ENCODE results near the gene UNC5A.

UNC5A gene

DNA sequence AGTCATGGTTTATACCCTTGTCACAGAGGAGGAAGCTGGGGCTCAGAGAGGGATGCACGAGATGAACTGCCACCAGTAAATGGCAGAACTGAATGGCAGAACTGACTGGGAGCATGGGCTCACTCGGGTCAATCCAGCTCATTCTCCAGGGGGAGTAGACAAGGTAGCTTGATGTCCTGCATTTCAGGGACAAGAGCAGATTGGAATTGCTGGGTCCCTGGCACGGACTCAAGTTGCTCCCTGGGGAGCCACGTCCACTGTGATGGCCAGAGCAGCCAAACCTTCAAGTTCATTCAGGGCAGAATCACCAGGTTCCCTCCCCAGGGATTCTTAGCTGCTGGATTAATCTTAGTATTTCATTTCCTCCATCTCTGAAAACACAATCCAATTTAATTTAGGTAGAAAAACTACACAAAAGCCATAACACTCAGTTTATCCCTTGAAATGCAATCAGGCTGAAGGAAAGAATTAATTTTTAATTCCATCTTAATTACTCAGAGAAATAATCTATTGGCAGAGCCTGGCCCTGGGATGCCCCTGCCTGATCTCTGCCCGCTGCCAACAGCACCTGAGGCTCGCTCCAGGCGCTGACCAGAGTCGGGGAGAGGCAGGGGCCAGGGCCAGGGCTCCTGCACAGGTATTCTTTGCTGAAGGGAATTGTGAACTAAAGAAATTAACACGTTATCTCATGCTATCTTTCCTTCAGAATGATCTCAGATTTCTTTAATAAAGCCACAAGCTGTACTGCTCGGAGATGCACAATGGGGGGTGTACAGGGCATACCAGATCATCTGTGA, 42.0 kb upstream of the UNC5A start:
- H3K23ac ChIP-seq (ENCODE audit: low read length in 2 of 2), result no peak overlapping the region
- H2BK12ac ChIP-seq (ENCODE audit: low read length in 2 of 2), result no peak overlapping the region

DNA sequence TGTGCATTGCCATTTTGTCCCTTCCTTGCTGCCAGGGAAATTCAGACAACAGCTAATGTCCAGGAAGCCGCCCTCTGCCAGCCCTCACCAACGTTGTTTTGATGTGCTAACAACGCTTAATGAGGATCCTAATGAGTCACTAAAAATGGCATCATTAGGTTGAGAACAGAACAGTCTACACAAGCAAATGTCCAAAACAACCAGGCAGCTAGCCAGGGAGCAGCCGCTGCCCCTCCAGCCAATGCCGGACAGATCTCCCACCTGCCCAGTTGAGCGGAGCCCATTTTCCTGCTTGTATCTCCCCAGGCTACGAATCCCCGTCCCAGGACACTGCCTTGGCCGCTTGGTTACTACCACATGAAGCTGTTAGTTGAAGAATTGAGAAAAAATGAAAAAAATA, 40.4 kb upstream of the UNC5A start:
- Histone ChIP-seq H2AFZ (ENCODE audit: low read depth, low read length) (no peak overlapping the region), H2BK15ac (ENCODE audit: low read depth, poor library complexity, severe bottlenecking) (no peak overlapping the region), H2AK5ac (ENCODE audit: low read length, severe bottlenecking) (no peak overlapping the region), H3K4me1 (ENCODE audit: control insufficient read depth, insufficient read depth, low read depth, low read length) (peaks cover 1% of the 10 kb centered on the region), H2BK12ac (ENCODE audit: low read length in 2 of 2) (no peak overlapping the region), H3K14ac (ENCODE audit: low read length in 2 of 2) (no peak overlapping the region), H2BK5ac (ENCODE audit: low read depth, low read length, poor library complexity, severe bottlenecking) (no peak overlapping the region), H3K27ac (ENCODE audit: low read length, poor library complexity, severe bottlenecking) (no peak overlapping the region), H4K91ac (ENCODE audit: low read length) (no peak overlapping the region), H2BK120ac (ENCODE audit: low read depth, low read length) (no peak overlapping the region), H3K23ac (ENCODE audit: low read length in 2 of 2) (no peak overlapping the region), H3K4me3 (ENCODE audit: insufficient read depth in 1 of 2, low read depth in 1 of 2, low read length in 2 of 2) (no peak overlapping the region), H3K4me2 (ENCODE audit: low read length, poor library complexity, severe bottlenecking) (no peak overlapping the region), H3K4ac (ENCODE audit: low read depth in 1 of 2, low read length in 2 of 2) (no peak overlapping the region), H3K18ac (ENCODE audit: low read depth in 1 of 2, low read length in 2 of 2) (no peak overlapping the region), H3K9ac (ENCODE audit: low read length) (no peak overlapping the region), H3K9me3 (ENCODE audit: control insufficient read depth, low read length) (peaks cover 11% of the 10 kb centered on the region), H4K8ac (ENCODE audit: low read length) (no peak overlapping the region), H3K36me3 (ENCODE audit: control insufficient read depth in 1 of 2, insufficient read depth in 2 of 2, low read depth in 1 of 2, low read length in 2 of 2) (no peaks in the 10 kb centered on the region), H3K79me1 (replicated peaks; ENCODE audit: low read length, poor library complexity, severe bottlenecking) (no peaks in the 10 kb centered on the region), H3K27me3 (ENCODE audit: control insufficient read depth in 1 of 2, insufficient read depth in 1 of 2, low read length in 2 of 2) (peaks cover 33 to 77% of the 10 kb centered on the region in 2 experiments)
- 90% methylated on average over 9 of the region's 9 CpGs for WGBS
- no peak for DNase-seq

More for the DNA sequence above, 42.0 kb upstream of the UNC5A start:
- no peak overlapping the region for H3K27ac ChIP-seq (ENCODE audit: low read length, poor library complexity, severe bottlenecking)
- H2AK5ac ChIP-seq (ENCODE audit: low read length, severe bottlenecking), result no peak overlapping the region
- H4K8ac ChIP-seq (ENCODE audit: low read length), result no peak overlapping the region
- H3K4me2 ChIP-seq (ENCODE audit: low read length, poor library complexity, severe bottlenecking), result no peak overlapping the region
- H2BK15ac ChIP-seq (ENCODE audit: low read depth, poor library complexity, severe bottlenecking), result no peak overlapping the region
- H3K4me3 ChIP-seq (ENCODE audit: insufficient read depth in 1 of 2, low read depth in 1 of 2, low read length in 2 of 2), result no peak overlapping the region
- no peak overlapping the region for H3K18ac ChIP-seq (ENCODE audit: low read depth in 1 of 2, low read length in 2 of 2)
- H3K79me1 ChIP-seq (replicated peaks; ENCODE audit: low read length, poor library complexity, severe bottlenecking), result no peaks in the 10 kb centered on the region
- no peak overlapping the region for H3K9ac ChIP-seq (ENCODE audit: low read length)
- H2BK5ac ChIP-seq (ENCODE audit: low read depth, low read length, poor library complexity, severe bottlenecking), result no peak overlapping the region
- H3K9me3 ChIP-seq (ENCODE audit: control insufficient read depth, low read length), result peaks cover 13% of the 10 kb centered on the region
- DNase-seq, result no peak
- H3K4ac ChIP-seq (ENCODE audit: low read depth in 1 of 2, low read length in 2 of 2), result no peak overlapping the region
- H3K36me3 ChIP-seq (ENCODE audit: control insufficient read depth in 1 of 2, insufficient read depth in 2 of 2, low read depth in 1 of 2, low read length in 2 of 2), result no peaks in the 10 kb centered on the region
- 66% methylated on average over 10 of the region's 10 CpGs for WGBS
- H3K4me1 ChIP-seq (ENCODE audit: control insufficient read depth, insufficient read depth, low read depth, low read length), result peaks cover 1% of the 10 kb centered on the region
- H4K91ac ChIP-seq (ENCODE audit: low read length), result no peak overlapping the region
- H2BK120ac ChIP-seq (ENCODE audit: low read depth, low read length), result no peak overlapping the region
- peaks cover 37 to 63% of the 10 kb centered on the region in 2 experiments for H3K27me3 ChIP-seq (ENCODE audit: control insufficient read depth in 1 of 2, insufficient read depth in 1 of 2, low read length in 2 of 2)
- no peak overlapping the region for H2AFZ ChIP-seq (ENCODE audit: low read depth, low read length)
- no peak overlapping the region for H3K14ac ChIP-seq (ENCODE audit: low read length in 2 of 2)

DNA sequence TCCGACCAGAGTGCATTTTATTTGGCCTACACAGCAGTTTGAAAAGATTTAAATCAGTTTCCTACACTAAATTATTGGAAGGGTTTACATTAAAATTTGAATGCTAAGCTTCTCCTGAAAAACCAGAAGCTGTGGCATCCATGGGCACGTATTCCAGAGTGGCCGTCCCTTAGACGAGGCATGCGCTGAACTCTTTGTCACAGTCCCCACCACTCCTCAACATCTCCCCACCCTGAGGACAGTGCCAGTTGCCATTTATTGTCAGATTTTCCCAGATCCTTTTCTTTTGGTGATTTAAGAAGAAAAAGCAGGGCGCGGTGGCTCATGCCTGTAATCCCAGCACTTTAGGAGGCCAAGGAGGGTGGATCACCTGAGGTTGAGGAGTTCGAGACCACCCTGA, 39.9 kb upstream of the UNC5A start:
- Histone ChIP-seq H3K14ac (ENCODE audit: low read length in 2 of 2) (no peak overlapping the region), H4K8ac (ENCODE audit: low read length) (no peak overlapping the region), H2BK120ac (ENCODE audit: low read depth, low read length) (no peak overlapping the region), H2AFZ (ENCODE audit: low read depth, low read length) (no peak overlapping the region), H3K27ac (ENCODE audit: low read length, poor library complexity, severe bottlenecking) (no peak overlapping the region), H3K4me2 (ENCODE audit: low read length, poor library complexity, severe bottlenecking) (no peak overlapping the region), H3K4me1 (ENCODE audit: control insufficient read depth, insufficient read depth, low read depth, low read length) (peaks cover 1% of the 10 kb centered on the region), H3K79me1 (replicated peaks; ENCODE audit: low read length, poor library complexity, severe bottlenecking) (no peaks in the 10 kb centered on the region), H3K9me3 (ENCODE audit: control insufficient read depth, low read length) (peaks cover 7% of the 10 kb centered on the region), H2BK15ac (ENCODE audit: low read depth, poor library complexity, severe bottlenecking) (no peak overlapping the region), H3K23ac (ENCODE audit: low read length in 2 of 2) (no peak overlapping the region), H3K4ac (ENCODE audit: low read depth in 1 of 2, low read length in 2 of 2) (no peak overlapping the region), H2AK5ac (ENCODE audit: low read length, severe bottlenecking) (no peak overlapping the region), H2BK12ac (ENCODE audit: low read length in 2 of 2) (no peak overlapping the region), H3K9ac (ENCODE audit: low read length) (no peak overlapping the region), H3K27me3 (ENCODE audit: control insufficient read depth in 1 of 2, insufficient read depth in 1 of 2, low read length in 2 of 2) (peaks cover 33 to 82% of the 10 kb centered on the region in 2 experiments), H4K91ac (ENCODE audit: low read length) (no peak overlapping the region), H2BK5ac (ENCODE audit: low read depth, low read length, poor library complexity, severe bottlenecking) (no peak overlapping the region), H3K36me3 (ENCODE audit: control insufficient read depth in 1 of 2, insufficient read depth in 2 of 2, low read depth in 1 of 2, low read length in 2 of 2) (no peaks in the 10 kb centered on the region), H3K18ac (ENCODE audit: low read depth in 1 of 2, low read length in 2 of 2) (no peak overlapping the region), H3K4me3 (ENCODE audit: insufficient read depth in 1 of 2, low read depth in 1 of 2, low read length in 2 of 2) (no peak overlapping the region)
- no peak for DNase-seq
- 94% methylated on average over 6 of the region's 8 CpGs for WGBS

DNA sequence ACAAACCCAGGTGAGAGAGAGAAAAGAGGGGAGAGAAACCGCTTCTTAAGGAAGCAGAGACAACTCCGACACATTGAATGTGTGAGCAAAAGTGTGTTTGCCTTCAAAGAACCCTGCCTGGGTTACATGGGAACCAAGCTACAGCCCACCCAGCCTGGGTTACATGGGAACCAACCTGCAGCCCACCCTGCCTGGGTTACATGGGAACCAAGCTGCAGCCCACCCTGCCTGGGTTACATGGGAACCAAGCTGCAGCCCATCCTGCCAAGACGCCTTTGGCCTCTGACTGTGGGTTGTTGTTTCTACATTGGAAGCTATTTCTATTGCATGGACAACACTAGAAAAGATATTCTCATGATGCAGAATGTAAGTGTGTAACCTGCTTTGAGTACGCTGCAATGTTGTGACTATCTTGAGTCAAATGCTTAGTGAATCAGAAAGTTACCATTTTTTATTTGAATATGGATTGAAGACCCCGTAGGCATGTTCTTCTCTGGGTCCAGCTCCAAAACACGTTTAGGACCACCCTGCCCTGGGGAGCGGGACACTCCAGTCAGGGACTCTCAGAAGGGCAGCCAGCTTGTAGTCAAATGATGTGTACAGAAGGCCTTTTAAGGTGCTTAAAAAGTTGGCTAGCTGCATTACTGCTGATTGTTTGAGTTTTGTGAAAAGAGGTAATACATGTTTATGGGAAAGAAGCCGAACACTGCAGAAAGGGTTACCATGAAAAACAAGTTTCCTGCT, 39.1 kb upstream of the UNC5A start:
- Histone ChIP-seq H3K14ac (ENCODE audit: low read length in 2 of 2) (no peak overlapping the region), H3K4ac (ENCODE audit: low read depth in 1 of 2, low read length in 2 of 2) (no peak overlapping the region), H3K4me3 (ENCODE audit: insufficient read depth in 1 of 2, low read depth in 1 of 2, low read length in 2 of 2) (no peak overlapping the region), H2BK15ac (ENCODE audit: low read depth, poor library complexity, severe bottlenecking) (no peak overlapping the region), H3K4me2 (ENCODE audit: low read length, poor library complexity, severe bottlenecking) (no peak overlapping the region), H3K18ac (ENCODE audit: low read depth in 1 of 2, low read length in 2 of 2) (no peak overlapping the region), H3K36me3 (ENCODE audit: control insufficient read depth in 1 of 2, insufficient read depth in 2 of 2, low read depth in 1 of 2, low read length in 2 of 2) (no peaks in the 10 kb centered on the region), H2BK5ac (ENCODE audit: low read depth, low read length, poor library complexity, severe bottlenecking) (no peak overlapping the region), H3K79me1 (replicated peaks; ENCODE audit: low read length, poor library complexity, severe bottlenecking) (no peaks in the 10 kb centered on the region), H4K91ac (ENCODE audit: low read length) (no peak overlapping the region), H3K23ac (ENCODE audit: low read length in 2 of 2) (no peak overlapping the region), H3K27me3 (ENCODE audit: control insufficient read depth in 1 of 2, insufficient read depth in 1 of 2, low read length in 2 of 2) (peaks cover 28 to 82% of the 10 kb centered on the region in 2 experiments), H3K9me3 (ENCODE audit: control insufficient read depth, low read length) (peaks cover 1% of the 10 kb centered on the region), H3K4me1 (ENCODE audit: control insufficient read depth, insufficient read depth, low read depth, low read length) (peaks cover 1% of the 10 kb centered on the region), H2AK5ac (ENCODE audit: low read length, severe bottlenecking) (no peak overlapping the region), H2BK120ac (ENCODE audit: low read depth, low read length) (no peak overlapping the region), H2BK12ac (ENCODE audit: low read length in 2 of 2) (no peak overlapping the region), H2AFZ (ENCODE audit: low read depth, low read length) (no peak overlapping the region), H3K27ac (ENCODE audit: low read length, poor library complexity, severe bottlenecking) (no peak overlapping the region), H4K8ac (ENCODE audit: low read length) (no peak overlapping the region), H3K9ac (ENCODE audit: low read length) (no peak overlapping the region)
- no peak for DNase-seq
- 80% methylated on average over 8 of the region's 8 CpGs for WGBS

All from mesenchymal stem cell (in vitro differentiated cells and primary cell).